Stimulated activated CD8-positive, alpha-beta memory T cell treated with anti-CD3 and anti-CD28 coated beads, Interleukin-4, amount 100 ng/mL, for 48 hours (primary cell): ENCODE measurements around the gene LDB3.

Experiments
- DNase-seq: peaks from one replicate; pipeline ENCODE4 v3.0.0-alpha.2; 2020

The LDB3 gene

GRCh38 chr10:86665218-86665607 lies 3.1 kb upstream of the LDB3 start:
- DNase-seq, result no peak

DNA sequence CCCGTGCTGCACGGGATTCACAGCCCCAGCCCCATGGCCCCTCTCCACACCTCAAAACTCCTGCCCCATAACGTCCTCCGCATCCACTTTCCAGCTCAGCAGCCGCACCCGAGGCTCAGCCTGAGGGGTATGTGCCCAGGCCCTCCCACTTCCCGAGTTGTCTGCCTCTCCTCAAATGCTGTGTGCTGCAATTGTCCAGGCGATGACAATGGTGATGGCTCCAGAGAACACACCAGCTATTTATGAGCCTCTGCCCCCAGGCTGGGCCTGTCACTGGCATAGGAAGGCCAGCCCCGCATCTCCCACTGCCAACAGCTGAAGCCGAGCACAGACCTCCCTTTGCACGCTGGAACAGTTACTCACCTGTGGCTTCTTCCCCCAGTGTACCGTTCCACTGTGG lies 2.4 kb upstream of the LDB3 start:
- DNase-seq, result no peak

DNA sequence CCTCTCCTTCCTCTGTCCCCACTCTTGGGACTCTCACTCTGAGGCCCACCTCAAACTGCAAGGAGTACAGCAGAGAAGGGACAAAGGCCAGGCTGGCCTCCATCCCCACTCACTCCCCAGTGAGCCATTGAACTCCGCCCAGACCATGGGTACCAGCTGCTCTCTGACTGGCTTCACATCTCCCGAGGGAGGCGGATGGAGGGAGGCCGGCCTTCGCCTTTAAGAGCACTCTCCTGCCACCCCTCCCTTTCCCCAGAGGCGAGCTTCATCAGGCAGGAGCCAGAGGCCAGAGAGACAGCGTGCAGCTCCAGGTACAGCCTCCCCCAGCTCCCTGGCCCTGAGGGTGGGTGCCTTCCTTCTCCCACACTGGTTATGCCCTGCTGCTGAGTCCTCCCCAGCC lies 1.8 kb upstream of the LDB3 start:
- no peak for DNase-seq

GRCh38 chr10:86667421-86668181 lies 710 bp upstream of the LDB3 start:
- no peak for DNase-seq

DNA sequence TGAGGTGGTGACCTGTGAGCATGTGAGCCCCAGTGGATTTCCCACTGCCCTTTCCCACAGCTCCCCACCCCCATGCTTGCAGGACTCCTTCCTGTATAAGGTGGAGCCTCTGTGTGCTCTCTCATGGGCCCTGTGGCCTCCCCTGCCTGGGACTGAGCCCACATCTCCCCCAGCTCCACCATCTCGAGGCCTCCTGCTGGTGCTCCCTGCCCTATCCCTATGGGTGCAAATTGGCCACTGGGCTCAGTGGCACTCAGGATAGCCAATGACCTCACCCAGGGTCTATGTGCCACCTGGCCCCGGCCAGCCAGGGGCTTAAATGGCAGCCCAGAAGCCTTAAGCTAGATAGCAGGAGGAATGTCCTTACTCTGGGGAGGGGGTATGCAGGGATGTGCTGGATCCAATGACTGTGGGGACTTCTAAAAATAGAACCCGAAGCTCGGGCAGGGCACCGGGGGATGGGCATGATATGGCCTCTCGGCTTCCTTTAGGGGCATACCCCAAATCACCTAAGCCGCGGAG lies 2.0 kb downstream of the LDB3 start:
- no peak for DNase-seq

DNA sequence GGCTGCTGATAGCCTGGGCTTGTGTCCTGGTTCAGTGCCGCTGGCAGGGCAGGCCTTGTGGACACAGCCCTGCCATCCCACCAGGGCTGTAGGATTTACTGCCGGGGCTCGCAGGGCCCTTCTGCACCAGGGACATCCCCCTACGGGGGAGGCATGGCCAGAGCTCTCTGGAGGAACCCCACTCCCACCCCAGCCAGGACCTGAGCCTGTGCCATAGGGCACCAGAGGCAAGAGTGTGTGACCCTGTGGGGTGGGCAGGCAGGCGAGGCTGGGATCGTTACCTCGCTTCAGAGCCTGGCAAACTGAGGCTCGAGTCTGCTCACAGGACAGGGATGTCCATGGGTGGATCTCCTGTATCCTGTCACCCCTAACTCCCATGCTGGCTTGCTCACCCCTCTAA lies 2.6 kb downstream of the LDB3 start:
- no peak for DNase-seq

GRCh38 chr10:86671419-86671818 lies 3.1 kb downstream of the LDB3 start:
- DNase-seq, result no peak

DNA sequence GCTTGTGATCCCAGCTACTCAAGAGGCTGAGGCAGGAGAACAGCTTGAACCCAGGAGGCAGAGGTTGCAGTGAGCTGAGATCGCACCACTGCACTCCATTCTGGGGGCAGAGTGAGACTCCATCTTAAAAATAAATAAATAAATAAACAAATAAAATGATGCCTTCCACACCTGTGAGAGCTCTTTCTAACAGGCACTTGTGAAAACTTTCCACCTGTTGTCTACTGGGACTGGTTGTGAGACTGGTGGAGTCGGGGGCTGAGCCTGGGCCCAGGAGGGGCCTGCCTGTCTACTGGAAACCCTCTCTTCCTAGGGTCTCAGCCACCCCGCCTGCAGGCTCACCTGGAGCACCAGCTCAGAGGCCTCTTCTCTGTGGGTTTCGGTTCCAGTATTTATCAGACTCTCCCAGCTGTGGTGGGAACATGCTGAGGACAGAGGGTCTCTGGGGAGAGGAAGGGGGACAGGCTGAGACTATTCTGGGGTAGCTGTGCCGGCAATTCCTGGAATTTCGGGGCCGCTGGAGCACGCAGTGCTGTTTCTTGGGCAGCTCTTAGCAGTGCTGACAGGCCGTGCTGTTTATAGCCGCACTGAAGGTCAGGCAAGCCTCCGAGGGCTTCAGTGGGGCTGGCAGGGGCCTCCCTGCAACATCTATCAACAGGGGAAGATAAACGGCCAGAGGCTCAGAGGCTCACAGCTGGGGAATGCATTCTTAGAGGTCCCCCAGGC lies 3.8 kb downstream of the LDB3 start:
- no peak for DNase-seq

- no peak for DNase-seq
Observed at GRCh38 chr10:86673216-86673826, 5.0 kb downstream of the LDB3 start.

GRCh38 chr10:86673827-86674581 lies 5.7 kb downstream of the LDB3 start:
- no peak for DNase-seq

DNA sequence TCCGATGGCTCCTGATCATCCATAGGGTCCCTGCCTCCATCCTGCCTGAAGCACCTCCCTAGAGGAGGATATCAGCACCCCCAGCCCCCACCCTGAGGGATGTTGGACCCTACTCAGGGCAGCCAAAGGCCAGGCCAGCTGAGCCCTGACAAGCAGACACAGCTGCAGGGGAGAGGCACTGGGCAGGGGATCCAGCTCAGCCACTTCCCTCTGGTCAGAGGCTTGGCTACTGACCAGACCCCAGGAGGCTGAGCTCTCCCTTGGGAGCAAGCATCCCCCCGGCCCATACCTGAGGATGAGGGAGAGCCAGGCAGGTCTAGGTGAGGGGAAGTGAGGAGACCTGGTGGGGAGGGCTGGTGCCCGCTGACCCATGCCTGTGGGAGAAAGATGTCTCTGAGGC lies 6.6 kb downstream of the LDB3 start:
- no peak for DNase-seq

DNA sequence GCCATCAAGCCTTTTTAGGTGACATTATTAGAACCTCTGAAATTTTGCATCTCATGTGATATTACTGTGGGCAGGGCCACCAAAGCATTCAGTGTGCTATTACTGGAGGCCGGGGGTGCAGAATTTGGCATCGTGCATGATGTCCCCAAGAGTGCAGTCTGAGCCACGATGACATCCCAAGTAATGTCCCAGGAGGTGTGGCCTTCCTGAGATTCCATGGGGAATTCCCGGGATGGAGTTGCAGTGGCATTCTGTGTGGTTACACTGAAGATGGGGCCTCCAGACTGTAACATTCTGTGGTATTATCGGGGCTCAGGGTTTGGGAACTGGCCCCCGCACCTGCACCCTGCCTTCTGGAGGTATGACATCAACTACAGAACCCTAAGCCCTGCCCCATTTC lies 9.1 kb downstream of the LDB3 start:
- DNase-seq, result no peak

GRCh38 chr10:86678999-86679792 lies 10.9 kb downstream of the LDB3 start:
- no peak for DNase-seq

DNA sequence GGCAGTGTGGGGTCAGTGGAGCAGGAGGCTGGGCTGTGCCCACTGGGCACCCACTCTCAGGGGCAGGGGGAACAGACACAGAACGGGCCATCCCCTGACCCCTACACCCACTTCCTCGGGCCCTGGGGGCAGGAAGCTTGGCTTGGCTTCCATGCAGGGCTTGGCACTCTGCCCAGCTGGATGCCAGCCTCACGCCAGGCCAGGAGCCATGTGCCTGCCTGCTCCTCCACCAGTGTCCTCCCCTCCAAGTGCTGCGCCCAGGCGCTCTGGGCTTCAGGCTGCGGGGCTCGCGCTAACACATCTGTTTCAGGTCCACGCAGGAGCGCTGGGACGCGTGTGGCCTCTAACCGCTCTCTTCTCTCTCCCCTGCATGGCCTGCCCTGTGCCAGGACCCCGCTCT lies 12.7 kb downstream of the LDB3 start:
- no peak for DNase-seq

- no peak for DNase-seq
Observed at GRCh38 chr10:86681722-86682386, 13.5 kb downstream of the LDB3 start.

GRCh38 chr10:86682675-86683074 lies 14.4 kb downstream of the LDB3 start:
- no peak for DNase-seq

GRCh38 chr10:86684331-86685097 lies 16.2 kb downstream of the LDB3 start:
- no peak for DNase-seq

DNA sequence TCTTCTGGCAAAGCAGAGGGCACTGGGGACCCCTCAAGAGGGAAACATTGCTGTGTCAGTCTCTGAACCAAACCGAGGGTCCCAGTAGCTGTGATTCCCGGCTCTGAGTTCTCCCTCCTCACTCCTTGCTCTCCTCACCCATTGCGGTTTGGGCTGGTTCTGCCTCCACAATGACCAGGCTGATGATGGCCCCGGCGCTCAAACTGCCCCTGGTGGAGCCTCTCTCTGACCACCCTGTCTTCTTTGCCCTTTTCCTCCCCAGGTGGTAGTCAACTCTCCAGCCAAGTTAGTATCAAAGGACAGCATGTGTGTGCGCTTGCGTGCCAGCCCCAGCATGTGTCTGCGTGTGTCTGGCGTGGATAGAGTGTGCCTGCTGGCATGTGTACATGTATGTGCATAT lies 17.1 kb downstream of the LDB3 start:
- DNase-seq, result no peak

GRCh38 chr10:86685893-86686632 lies 17.8 kb downstream of the LDB3 start:
- no peak for DNase-seq

- no peak for DNase-seq
Observed at GRCh38 chr10:86686972-86687371, 18.7 kb downstream of the LDB3 start.
